ENCODE measurements around the gene ERF. TPM values are rescaled to one million over a fixed set of nuclear protein-coding genes. Genes with fewer than 3 reads are reported as not detected.

The ERF gene
- total and polyA plus RNA-seq, 2 of the 4 experiments (the other 2 are of a cell fraction), result 5.2 to 32.4 TPM

GRCh38 chr19:42241279-42241678 is 13.6 kb downstream of the ERF start:
- H2BK20ac ChIP-seq (ENCODE audit: low read depth, low read length), result no peak overlapping the region
- H3K56ac ChIP-seq (ENCODE audit: extremely low read depth, insufficient read depth, low read length), result no peak overlapping the region
- no CpG with 5 or more reads among the region's 3 CpGs for WGBS, 2 experiments (ENCODE audit: extremely low coverage in 2 of 2, insufficient read length in 1 of 2)
- H3K36me3 ChIP-seq (ENCODE audit: control insufficient read depth, insufficient read depth, low read length), result peaks cover 13% of the 10 kb centered on the region
- no peak overlapping the region for H4K91ac ChIP-seq (ENCODE audit: insufficient read depth, low read depth, low read length)
- no peak overlapping the region for H2AK5ac ChIP-seq (ENCODE audit: low read depth, low read length)
- peaks cover 4% of the 10 kb centered on the region; the same call in 1 of the 2 replicates for H3K9me1 ChIP-seq (ENCODE audit: insufficient read depth, low read length)
- H4K20me1 ChIP-seq (ENCODE audit: insufficient read depth, low read length), result peaks cover 10% of the 10 kb centered on the region
- dilution Hi-C loops (cut with HindIII; ENCODE audit: low sequenced_read_pairs, unreplicated experiment) (no loop called here), intact Hi-C loops (cut with micrococcal nuclease) (loop anchor here (5.0 kb wide), 1 partner anchor 134 kb away; no protein-coding TSS in a partner anchor), in situ Hi-C loops (cut with MboI; ENCODE audit: low sequenced_read_pairs) (no loop called here)
- ChIA-PET POLR2A (ENCODE audit: unreplicated experiment) (no interaction called here), CTCF (interaction anchor here (1.1 kb wide), 1 partner anchor 8 kb away, joined by 3 read pairs; no protein-coding TSS in a partner anchor)
- no peak overlapping the region for H2AFZ ChIP-seq (replicated peaks; ENCODE audit: low read length, poor library complexity)
- BruUV-seq (replicated peaks), result TSS peak; percentile 33
- no peak overlapping the region for H2BK120ac ChIP-seq (ENCODE audit: low read depth, low read length)
- H3K4me2 ChIP-seq (ENCODE audit: low read depth, low read length), result peak overlapping the region; percentile 96
- H3K9me3 ChIP-seq (ENCODE audit: control insufficient read depth, insufficient read depth, low read length), result no peaks in the 10 kb centered on the region
- H2AK9ac ChIP-seq (replicated peaks; ENCODE audit: low read depth, low read length, poor library complexity), result no peak overlapping the region
- peaks cover 17 to 65% of the 10 kb centered on the region in 2 experiments for H3K79me1 ChIP-seq (ENCODE audit: low read depth in 1 of 2, low read length in 2 of 2)
- H3K9ac ChIP-seq (ENCODE audit: low read depth, low read length), result peak overlapping the region; percentile 98
- H4K8ac ChIP-seq (ENCODE audit: low read depth in 2 of 2, low read length in 2 of 2), result no peak overlapping the region
- peaks cover 6% of the 10 kb centered on the region for H3K4me1 ChIP-seq (ENCODE audit: control insufficient read depth, insufficient read depth, low read length)
- no peak overlapping the region for H2BK5ac ChIP-seq (ENCODE audit: low read depth, low read length, poor library complexity, severe bottlenecking)
- H3K27me3 ChIP-seq (ENCODE audit: control insufficient read depth, insufficient read depth, low read length), result no peaks in the 10 kb centered on the region
- no peak overlapping the region for H3K18ac ChIP-seq (ENCODE audit: low read depth, low read length)
- no peak overlapping the region for H2BK15ac ChIP-seq (ENCODE audit: low read depth, low read length)
- peak overlapping the region; percentile 79; the same call in 1 of the 2 replicates for H3K4ac ChIP-seq (ENCODE audit: low read depth, low read length)
- peak overlapping the region; percentile 98; the same call in 1 of the 2 replicates for H3K23ac ChIP-seq (ENCODE audit: low read depth, low read length)
- no peak overlapping the region for H3K27ac ChIP-seq (ENCODE audit: insufficient read depth, low read length)
- no peak for TF ChIP-seq SMC3 (IDR thresholded peaks at IDR 0.05; ENCODE audit: low read depth, low read length)
- no peak for TF ChIP-seq USF2 (IDR thresholded peaks at IDR 0.05; ENCODE audit: low read depth, low read length)
- DNase-seq (no peak), ATAC-seq (ENCODE audit: low read depth) (no peak)
- peak overlapping the region; percentile 91; the same call in 1 of the 2 replicates for H3K4me3 ChIP-seq (ENCODE audit: insufficient read depth, low read depth, low read length)
- peak overlapping the region; percentile 61; the same call in 1 of the 2 replicates for H3K14ac ChIP-seq (replicated peaks; ENCODE audit: low read depth, low read length)
- H4K5ac ChIP-seq (ENCODE audit: low read depth, low read length), result no peak overlapping the region
